LHCN-M2 (cell line): ENCODE measurements around the gene RYR2. TPM values are rescaled to one million over a fixed set of nuclear protein-coding genes. Genes with fewer than 3 reads are reported as not detected.
"Not testable (repeated sequence)": the region's sequence is repeated elsewhere in the genome, so short reads cannot be mapped to it uniquely, and the experiment has no call there.

Experiments
- DNase-seq: peaks from one replicate; pipeline ENCODE4 v3.0.0-alpha.2; 2012; ENCODE audit warnings: low read depth
- total RNA-seq: library from RNA; depleted of rRNA; stranded (reverse); fragments of >200 nt; gene quantifications from 2 replicates; pipeline ENCODE4 v1.2.3, GENCODE V29; 2014; rRNA removed

The RYR2 gene
- total RNA-seq, 1 experiment from 2014 or later, result 0.06 TPM

DNA sequence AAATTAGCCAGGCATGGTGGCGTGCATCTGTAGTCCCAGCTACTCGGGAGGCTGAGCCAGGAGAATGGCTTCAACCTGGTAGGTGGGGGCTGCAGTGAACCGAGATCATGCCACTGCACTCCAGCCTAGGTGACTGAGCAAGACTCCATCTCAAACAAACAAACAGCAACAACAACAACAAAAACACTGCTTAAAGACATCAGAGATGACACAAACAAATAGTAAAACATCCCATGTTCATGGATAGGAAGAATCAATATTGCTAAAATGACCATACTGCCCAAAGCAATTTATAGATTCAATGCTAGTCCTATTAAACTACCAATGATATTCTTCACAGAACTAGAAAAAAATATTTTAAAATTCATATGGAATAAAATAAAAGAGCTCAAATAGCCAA, 801.5 kb downstream of the RYR2 start:
- DNase-seq, result not testable (repeated sequence)

DNA sequence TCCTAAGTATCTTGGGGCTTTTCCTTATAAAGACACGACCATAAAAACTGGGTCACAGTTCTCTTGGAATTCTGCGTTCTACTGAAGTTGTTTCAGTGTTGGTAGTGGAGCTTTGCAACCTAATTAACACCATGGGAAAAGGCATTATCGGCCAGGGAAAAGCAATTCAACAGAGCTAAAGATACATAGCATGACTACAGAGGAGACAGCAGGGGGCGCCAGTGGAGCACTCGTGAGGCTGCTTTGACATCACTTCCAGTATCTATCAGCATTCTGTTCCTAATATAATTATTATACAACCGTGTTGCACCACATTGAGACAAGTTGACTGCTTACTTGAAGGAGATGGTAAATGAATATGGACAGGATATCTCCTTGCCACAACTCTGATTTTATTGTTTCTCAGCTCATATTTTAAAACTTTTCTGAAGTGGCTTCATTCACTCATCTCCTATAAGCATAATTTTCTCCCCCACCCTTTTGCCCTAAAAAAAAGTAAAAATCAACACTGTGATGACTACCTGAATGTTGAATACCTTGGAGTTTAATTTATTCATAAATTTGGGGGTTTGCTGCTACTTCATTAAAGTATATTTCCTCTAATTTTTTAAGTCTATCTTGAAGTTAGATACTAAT, 809.3 kb downstream of the RYR2 start:
- DNase-seq, result peak; percentile 41

GRCh38 chr1:237852342-237852741, 810.4 kb downstream of the RYR2 start:
- DNase-seq, result no peak

- DNase-seq, result no peak
Observed at GRCh38 chr1:237857455-237857854, 815.5 kb downstream of the RYR2 start.

DNA sequence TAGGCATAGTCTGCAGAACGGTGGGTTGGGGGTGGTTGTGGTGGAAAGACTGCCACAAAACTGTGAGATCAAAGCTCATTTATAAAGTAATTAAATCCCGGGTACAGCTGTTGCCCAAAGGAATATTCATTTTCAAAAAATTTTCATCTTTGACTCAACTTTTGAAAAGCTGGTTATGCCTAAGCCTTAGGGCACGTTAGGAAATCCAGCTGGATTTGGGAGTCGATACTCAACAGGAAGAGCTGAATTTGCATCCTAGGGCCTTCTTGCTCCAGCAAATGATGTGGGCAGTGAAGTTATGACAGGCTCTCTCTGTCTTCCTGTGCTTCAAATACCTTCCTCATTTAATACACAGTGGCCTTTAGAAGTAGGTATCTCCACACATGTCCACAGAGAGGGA, 817.0 kb downstream of the RYR2 start:
- no peak for DNase-seq

DNA sequence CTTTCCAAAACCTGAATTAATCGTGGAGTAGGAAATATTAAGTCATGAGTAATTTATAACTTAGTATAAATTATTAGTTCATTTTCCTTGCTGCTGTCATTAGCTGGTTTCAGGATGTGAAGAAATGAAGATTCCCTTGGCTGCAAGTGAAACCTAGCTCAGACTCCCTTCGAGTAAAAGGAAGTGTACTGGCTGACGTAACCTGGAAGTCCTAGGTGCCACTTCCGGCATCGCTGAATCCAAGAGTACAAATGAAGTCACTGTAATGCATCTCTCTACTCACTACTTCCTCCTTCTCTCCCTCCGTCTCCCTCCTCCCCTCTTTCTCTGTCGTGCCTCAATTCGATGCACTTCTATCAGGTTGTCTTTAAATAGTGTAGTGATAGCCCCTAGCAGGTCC, 820.0 kb downstream of the RYR2 start:
- no peak for DNase-seq

- no peak for DNase-seq
Observed at GRCh38 chr1:237863234-237863633, 821.2 kb downstream of the RYR2 start.

DNA sequence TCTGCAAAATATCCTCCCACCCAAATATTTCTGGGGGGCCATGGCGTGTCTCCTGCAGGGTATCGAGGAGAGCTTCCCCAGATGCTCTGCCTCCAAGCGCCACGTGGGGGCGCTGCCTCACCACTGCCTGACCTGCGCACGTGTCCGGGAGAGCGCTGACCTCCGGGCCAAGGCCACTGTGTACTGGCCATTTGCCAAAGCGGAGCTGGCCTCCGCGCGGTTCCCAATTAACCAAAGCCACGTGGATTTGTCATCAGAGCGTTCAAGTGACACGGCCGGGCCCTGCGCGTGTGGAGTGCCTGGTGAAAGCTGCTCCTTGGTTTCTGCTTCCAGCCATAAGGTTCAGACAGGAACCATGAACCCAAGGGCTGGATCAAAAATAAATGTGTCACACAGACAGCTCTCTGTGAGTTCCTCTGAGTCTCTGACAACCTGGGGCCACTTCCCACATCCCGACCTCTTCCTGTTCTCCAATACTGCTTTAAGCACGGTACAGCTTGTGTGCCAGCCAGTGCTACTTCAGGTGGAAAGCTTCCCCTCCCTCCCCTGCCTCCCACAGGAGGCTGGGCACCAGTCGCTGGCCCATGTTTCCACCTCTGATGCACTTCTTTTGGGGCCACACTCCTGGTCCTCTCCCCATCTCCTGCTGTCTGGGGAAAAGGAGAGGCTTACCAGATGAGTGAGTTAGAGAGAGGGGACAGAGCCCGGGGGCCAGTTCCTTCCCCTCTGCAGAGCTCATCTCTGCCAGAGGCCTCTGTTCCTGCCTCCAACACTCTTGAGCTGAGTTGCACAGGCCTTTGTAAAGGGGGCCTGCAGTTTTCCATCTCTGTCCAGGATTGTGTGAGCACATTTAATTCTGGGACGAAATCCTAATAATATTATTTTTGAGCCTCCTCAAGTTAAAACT, 822.6 kb downstream of the RYR2 start:
- peak; percentile 39 for DNase-seq

DNA sequence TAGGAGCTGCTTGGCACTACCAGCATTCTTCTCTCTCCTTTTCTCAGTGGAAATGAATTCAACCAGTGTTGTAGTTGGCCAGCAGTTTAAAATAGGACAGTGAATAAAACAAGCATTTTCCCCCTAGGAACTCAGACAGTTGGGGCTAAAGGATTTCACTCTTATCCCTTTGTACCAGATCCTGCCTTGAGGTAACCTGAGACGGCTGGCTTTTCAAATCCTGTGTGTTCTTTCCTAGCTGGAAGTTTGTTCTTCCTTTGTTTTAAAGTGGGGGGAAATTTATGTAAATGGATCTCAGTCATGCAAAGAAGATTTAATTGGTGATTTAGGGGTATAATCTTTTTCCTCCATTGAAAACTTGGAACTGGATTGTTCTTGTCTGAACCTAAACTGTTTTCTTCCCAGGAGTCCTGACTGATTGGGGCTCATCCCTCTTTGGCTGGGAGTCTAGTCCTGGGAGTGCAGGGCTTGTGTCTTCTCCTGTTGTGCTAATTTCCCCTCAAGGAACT, 825.5 kb downstream of the RYR2 start:
- no peak for DNase-seq

- DNase-seq, result no peak
Observed at GRCh38 chr1:237868817-237869600, 827.0 kb downstream of the RYR2 start.

- peak; percentile 83 for DNase-seq
Observed at GRCh38 chr1:237873487-237874211, 831.7 kb downstream of the RYR2 start.

- no peak for DNase-seq
Observed at GRCh38 chr1:237875291-237875690, 833.3 kb downstream of the RYR2 start.

- no peak for DNase-seq
Observed at GRCh38 chr1:237877631-237878030, 835.6 kb downstream of the RYR2 start.

GRCh38 chr1:237878406-237878805, 836.4 kb downstream of the RYR2 start:
- no peak for DNase-seq

GRCh38 chr1:237879195-237879594, 837.2 kb downstream of the RYR2 start:
- DNase-seq, result peak; percentile 70

Other genes starting within 250 kb of the RYR2 start
- 22.6 and 23.2 TPM in 2 replicates for gene MTR, start 246.9 kb upstream of the RYR2 start, total RNA-seq
- gene MT1HL1, start 37.7 kb upstream of the RYR2 start, total RNA-seq, result not detected in 2 replicates